ENCODE results near the gene OR2V2.

OR2V2 gene

GRCh38 chr5:181205761-181206649 lies 58.6 kb downstream of the OR2V2 start:
- in situ Hi-C loops (cut with MboI; ENCODE audit: low sequenced_read_pairs), result no loop called here

- in situ Hi-C loops (cut with MboI; ENCODE audit: low sequenced_read_pairs), result no loop called here
Observed at GRCh38 chr5:181207214-181207959, 60.0 kb downstream of the OR2V2 start.

- in situ Hi-C loops (cut with MboI; ENCODE audit: low sequenced_read_pairs), result no loop called here
Observed at GRCh38 chr5:181207960-181208253, 60.5 kb downstream of the OR2V2 start.
